RWPE2 (cell line): ENCODE measurements around the gene EML6.

Experiments
- ATAC-seq: fragments of 200-7000 bp; cut with Tn5 transposase; 3 replicates; pipeline ENCODE4 v1.9.1; 2021; ENCODE audit warnings: low read depth
- DNase-seq: peaks from one replicate; pipeline ENCODE4 v3.0.0-alpha.2; 2020; ENCODE audit warnings: low spot score
- H3K27ac ChIP-seq: fragments of 450-650 bp; 2 replicates; pipeline ENCODE4 v1.5.1; 2017; ENCODE audit warnings: mild to moderate bottlenecking; ENCODE audit not compliant: poor library complexity, severe bottlenecking
- H3K27me3 ChIP-seq: fragments of 250-450 bp; sonication (Bioruptor Pico); 2 replicates; pipeline ENCODE4 v1.5.1; 2021; ENCODE audit warnings: mild to moderate bottlenecking, moderate library complexity; ENCODE audit not compliant: insufficient read depth, poor library complexity, severe bottlenecking
- H3K36me3 ChIP-seq: fragments of 250-450 bp; sonication (Bioruptor Pico); 2 replicates; pipeline ENCODE4 v1.5.1; 2020; ENCODE audit warnings: low read depth, mild to moderate bottlenecking, moderate library complexity
- H3K4me1 ChIP-seq: fragments of 250-450 bp; sonication (Bioruptor Pico); 2 replicates; pipeline ENCODE4 v1.5.1; 2021; ENCODE audit warnings: mild to moderate bottlenecking, moderate library complexity; ENCODE audit not compliant: insufficient read depth, poor library complexity, severe bottlenecking
- H3K4me3 ChIP-seq: fragments of 250-450 bp; sonication (Bioruptor Pico); 2 replicates; pipeline ENCODE4 v1.5.1; 2021; ENCODE audit warnings: mild to moderate bottlenecking, moderate library complexity; ENCODE audit not compliant: severe bottlenecking
- H3K9me3 ChIP-seq: fragments of 250-450 bp; sonication (Bioruptor Pico); 2 replicates; pipeline ENCODE4 v1.5.1; 2021; ENCODE audit warnings: mild to moderate bottlenecking, moderate library complexity; ENCODE audit not compliant: severe bottlenecking
- CTCF ChIP-seq: fragments of 450-650 bp; IDR thresholded peaks from one replicate; pipeline ENCODE4 v1.5.1; 2017; ENCODE audit warnings: mild to moderate bottlenecking, moderate library complexity; ENCODE audit not compliant: poor library complexity, severe bottlenecking

Gene EML6

GRCh38 chr2:54722641-54723040 lies 821 bp upstream of the EML6 start:
- Histone ChIP-seq H3K9me3 (no peaks in the 10 kb centered on the region), H3K4me1 (peaks cover 4% of the 10 kb centered on the region), H3K27ac (no peak overlapping the region), H3K27me3 (no peaks in the 10 kb centered on the region), H3K4me3 (peak overlapping the region; percentile 49), H3K36me3 (no peaks in the 10 kb centered on the region)
- DNase-seq (no peak), ATAC-seq (no peak)
- no peak for TF ChIP-seq CTCF

GRCh38 chr2:54723996-54724559 lies 616 bp downstream of the EML6 start:
- H3K27ac ChIP-seq = no peak overlapping the region

GRCh38 chr2:54724560-54725342 lies 1.3 kb downstream of the EML6 start:
- Histone ChIP-seq H3K36me3 (no peaks in the 10 kb centered on the region), H3K27ac (no peak overlapping the region), H3K27me3 (no peaks in the 10 kb centered on the region), H3K4me1 (peaks cover 11% of the 10 kb centered on the region), H3K9me3 (no peaks in the 10 kb centered on the region), H3K4me3 (peak overlapping the region; percentile 49)
- DNase-seq (no peak), ATAC-seq (no peak)
- TF ChIP-seq CTCF = no peak

More at GRCh38 chr2:54723996-54724559, 616 bp downstream of the EML6 start:
- peaks cover 10% of the 10 kb centered on the region for H3K4me1 ChIP-seq
- TF ChIP-seq CTCF = peak; percentile 4
- H3K27me3 ChIP-seq = no peaks in the 10 kb centered on the region
- ATAC-seq = no peak
- H3K4me3 ChIP-seq = peak overlapping the region; percentile 49
- no peaks in the 10 kb centered on the region for H3K9me3 ChIP-seq
- no peak for DNase-seq
- no peaks in the 10 kb centered on the region for H3K36me3 ChIP-seq

GRCh38 chr2:54725343-54726099 lies 2.1 kb downstream of the EML6 start:
- Histone ChIP-seq H3K27me3 (no peaks in the 10 kb centered on the region), H3K27ac (no peak overlapping the region), H3K4me1 (peaks cover 11% of the 10 kb centered on the region), H3K36me3 (no peaks in the 10 kb centered on the region), H3K9me3 (no peaks in the 10 kb centered on the region), H3K4me3 (no peak overlapping the region)
- DNase-seq (no peak), ATAC-seq (no peak)
- TF ChIP-seq CTCF = no peak
